CD14-positive monocyte (primary cell): Measurements from ENCODE around the gene VPS72. TPM values are rescaled to one million over a fixed set of nuclear protein-coding genes. Genes with fewer than 3 reads are reported as not detected.

ENCODE experiments used
- DNase-seq, 3 donors: peaks; one replicate each; pipeline ENCODE4 v3.0.0-alpha.2; 2011 to 2022
- H2AFZ ChIP-seq: 2 replicates; pipeline ENCODE4 v1.6.0; 2012; ENCODE audit warnings: mild to moderate bottlenecking, low read depth, low read length, inconsistent platforms; ENCODE audit not compliant: insufficient read depth, poor library complexity, severe bottlenecking
- H3K27ac ChIP-seq, 2 donors: 1 replicate in 1 of 2; 2 replicates in 1 of 2; pipeline ENCODE4 v1.5.1; 2012 to 2013; ENCODE audit warnings: low read length in 2 of 2, control low read depth in 1 of 2, inconsistent platforms in 1 of 2, low read depth in 1 of 2, mild to moderate bottlenecking in 1 of 2
- H3K27me3 ChIP-seq, 2 donors: one replicate each; pipeline versions ENCODE4 v1.6.0 to v1.6.1; 2011 to 2013; ENCODE audit warnings: low read length in 2 of 2; ENCODE audit not compliant: control insufficient read depth in 2 of 2, insufficient read depth in 2 of 2
- H3K36me3 ChIP-seq, 2 donors: replicated peaks in 1 of 2; 1 replicate in 1 of 2; 2 replicates in 1 of 2; pipeline versions ENCODE4 v1.5.1 to v1.6.1; 2012 to 2013; ENCODE audit warnings: low read length in 2 of 2, control low read depth in 1 of 2, inconsistent platforms in 1 of 2, mild to moderate bottlenecking in 1 of 2; ENCODE audit not compliant: insufficient read depth in 2 of 2, control insufficient read depth in 1 of 2
- H3K4me1 ChIP-seq, 2 donors: 1 replicate in 1 of 2; 2 replicates in 1 of 2; pipeline versions ENCODE4 v1.5.1 to v1.6.1; 2012 to 2013; ENCODE audit warnings: low read length in 2 of 2, control low read depth in 1 of 2, inconsistent platforms in 1 of 2, mild to moderate bottlenecking in 1 of 2, moderate library complexity in 1 of 2; ENCODE audit not compliant: insufficient read depth in 2 of 2, control insufficient read depth in 1 of 2
- H3K4me2 ChIP-seq: replicated peaks from 2 replicates; pipeline ENCODE3; 2012; ENCODE audit warnings: low read length, moderate library complexity, mild to moderate bottlenecking; ENCODE audit not compliant: poor library complexity, severe bottlenecking; ENCODE audit errors: extremely low read depth
- H3K4me3 ChIP-seq, 3 experiments: fragments of 200-600 bp in 1 of 3; sonication (generic) in 1 of 3; replicated peaks in 1 of 3; 1 replicate in 2 of 3; 2 replicates in 1 of 3; pipeline ENCODE4 v1.5.1; 2011 to 2013; ENCODE audit warnings: low read length in 3 of 3, mild to moderate bottlenecking in 3 of 3, control low read depth in 2 of 3, low read depth in 2 of 3, inconsistent platforms in 1 of 3, moderate library complexity in 1 of 3
- H3K79me2 ChIP-seq: 2 replicates; pipeline ENCODE4 v1.6.0; 2012; ENCODE audit warnings: mild to moderate bottlenecking, control low read depth, inconsistent platforms, low read length, moderate library complexity; ENCODE audit not compliant: insufficient read depth
- H3K9ac ChIP-seq: 2 replicates; pipeline ENCODE4 v1.6.0; 2017; ENCODE audit warnings: low read length, mild to moderate bottlenecking; ENCODE audit not compliant: insufficient read depth, poor library complexity, severe bottlenecking
- H3K9me3 ChIP-seq, 2 donors: replicated peaks in 1 of 2; 1 replicate in 1 of 2; 2 replicates in 1 of 2; pipeline versions ENCODE4 v1.5.1 to v1.6.1; 2012 to 2013; ENCODE audit warnings: low read length in 2 of 2, control low read depth in 1 of 2; ENCODE audit not compliant: control insufficient read depth in 1 of 2, insufficient read depth in 1 of 2
- H4K20me1 ChIP-seq: 2 replicates; pipeline ENCODE4 v1.6.0; 2012; ENCODE audit warnings: mild to moderate bottlenecking, low read length, control low read depth, moderate library complexity; ENCODE audit not compliant: insufficient read depth
- H3K27ac Mint-ChIP-seq, 7 donors: one replicate each; pipeline ENCODE4 v1.8.0; 2020; ENCODE audit warnings: mild to moderate bottlenecking in 7 of 7, mixed read lengths in 7 of 7, moderate library complexity in 6 of 7, inconsistent platforms in 2 of 7
- H3K27me3 Mint-ChIP-seq, 3 donors: one replicate each; pipeline ENCODE4 v1.8.0; 2021 to 2022; ENCODE audit warnings: low read depth in 3 of 3, mild to moderate bottlenecking in 3 of 3, mixed read lengths in 3 of 3, moderate library complexity in 3 of 3, inconsistent platforms in 1 of 3
- H3K36me3 Mint-ChIP-seq, 2 donors: one replicate each; pipeline ENCODE4 v1.8.0; 2020; ENCODE audit warnings: mixed read lengths in 2 of 2, inconsistent platforms in 1 of 2, mild to moderate bottlenecking in 1 of 2
- H3K4me1 Mint-ChIP-seq: one replicate; pipeline ENCODE4 v1.8.0; 2020; ENCODE audit warnings: mild to moderate bottlenecking, mixed read lengths
- H3K4me3 Mint-ChIP-seq, 2 donors: one replicate each; pipeline ENCODE4 v1.8.0; 2020; ENCODE audit warnings: mild to moderate bottlenecking in 2 of 2, mixed read lengths in 2 of 2, moderate library complexity in 1 of 2
- H3K9me3 Mint-ChIP-seq, 7 donors: one replicate each; pipeline ENCODE4 v1.8.0; 2020 to 2022; ENCODE audit warnings: mixed read lengths in 7 of 7, mild to moderate bottlenecking in 6 of 7, moderate library complexity in 6 of 7, inconsistent platforms in 2 of 7
- WGBS: methylation state at CpG from one replicate; pipeline ENCODE4 v1.1.5; 2013; ENCODE audit warnings: missing lambda C conversion rate; ENCODE audit not compliant: insufficient coverage; 5-methylcytosine and 5-hydroxymethylcytosine counted together
- intact Hi-C, 2 donors: fragments of 100-400 bp; cut with micrococcal nuclease; formaldehyde crosslinking; loops; one replicate each; pipeline versions ENCODE4 v1.15.0 to v1.15.1; 2023
- polyA plus RNA-seq, 3 donors: library from polyadenylated mRNA; depleted of rRNA in 1 of 3; unstranded in 2 of 3; stranded (reverse) in 1 of 3; fragments of 300-500 nt in 2 of 3; fragments of >200 nt in 1 of 3; fragmentation: Illumina TruSeq in 2 of 3; gene quantifications; 1 replicate in 2 of 3; 2 replicates in 1 of 3; pipeline ENCODE4 v1.2.3, GENCODE V29; 2012 to 2021
- TF ChIP-seq, protein P1 (sequence below): fragments of 200-600 bp; IDR thresholded peaks from one replicate; pipeline ENCODE4 v1.8.0; 2022; ENCODE audit warnings: antibody characterized with exemption, mild to moderate bottlenecking

The VPS72 gene
- polyA plus RNA-seq, 3 donors: 30.4 to 43.3 (median 37.7) TPM

DNA sequence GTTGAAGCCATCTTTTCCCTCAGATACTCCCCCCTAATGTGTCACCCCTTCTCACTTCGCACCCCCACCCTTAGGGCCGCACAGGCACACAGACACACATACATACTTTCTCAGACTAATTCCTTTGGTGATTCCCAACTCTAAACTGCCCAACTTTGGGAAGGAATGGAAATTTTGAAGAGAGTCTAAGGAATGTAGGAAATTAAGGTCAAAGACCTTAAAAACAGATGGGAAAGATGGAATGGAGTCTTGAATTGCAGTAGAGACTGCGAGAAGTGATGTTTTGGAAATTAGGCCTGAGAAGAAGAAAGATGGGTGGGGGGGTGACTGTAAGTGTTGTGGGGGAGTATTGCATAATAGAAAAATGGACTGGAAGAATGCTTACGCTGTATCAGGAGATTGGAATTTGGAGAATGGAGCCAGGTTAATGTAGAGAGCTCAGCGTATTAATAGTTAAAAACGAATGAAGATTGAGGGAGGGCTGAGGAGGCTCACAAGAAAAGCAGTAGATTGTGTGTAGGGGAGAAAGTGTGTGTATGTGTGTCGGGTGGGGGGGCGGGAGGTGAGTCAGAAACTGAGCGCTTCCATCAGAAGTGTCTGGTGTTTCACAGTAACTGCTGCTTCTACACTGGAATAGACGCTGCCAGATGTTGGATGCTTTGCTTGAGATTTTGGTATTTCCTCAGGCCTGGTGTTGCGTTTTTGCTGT, 10.0 kb upstream of the VPS72 start:
- Histone ChIP-seq H3K9ac (no peak overlapping the region), H3K4me1 (peaks cover 25 to 37% of the 10 kb centered on the region in 2 donors), H3K36me3 (peaks cover 7 to 32% of the 10 kb centered on the region in 2 donors), H3K27me3 (peaks cover 0 to 2% of the 10 kb centered on the region in 2 donors), H3K9me3 (no peaks in the 10 kb centered on the region), H2AFZ (no peak overlapping the region), H3K27ac (peak overlapping the region in 1 of 2 donors; percentile 89), H3K4me2 (peak overlapping the region; percentile 94), H3K4me3 (peak overlapping the region; percentile 54 to 90 (median 67)), H4K20me1 (peaks cover 33% of the 10 kb centered on the region), H3K79me2 (peaks cover 69% of the 10 kb centered on the region)
- WGBS: 81% methylated on average over 8 of the region's 11 CpGs
- H3K36me3 Mint-ChIP-seq: peaks cover 10 to 16% of the 10 kb centered on the region in 2 donors
- peak overlapping the region; percentile 97 to 99 for H3K4me3 Mint-ChIP-seq
- H3K4me1 Mint-ChIP-seq: peaks cover 42% of the 10 kb centered on the region
- peaks cover 0 to 2% (median 0%) of the 10 kb centered on the region in 3 donors for H3K27me3 Mint-ChIP-seq
- TF ChIP-seq, protein P1, sequence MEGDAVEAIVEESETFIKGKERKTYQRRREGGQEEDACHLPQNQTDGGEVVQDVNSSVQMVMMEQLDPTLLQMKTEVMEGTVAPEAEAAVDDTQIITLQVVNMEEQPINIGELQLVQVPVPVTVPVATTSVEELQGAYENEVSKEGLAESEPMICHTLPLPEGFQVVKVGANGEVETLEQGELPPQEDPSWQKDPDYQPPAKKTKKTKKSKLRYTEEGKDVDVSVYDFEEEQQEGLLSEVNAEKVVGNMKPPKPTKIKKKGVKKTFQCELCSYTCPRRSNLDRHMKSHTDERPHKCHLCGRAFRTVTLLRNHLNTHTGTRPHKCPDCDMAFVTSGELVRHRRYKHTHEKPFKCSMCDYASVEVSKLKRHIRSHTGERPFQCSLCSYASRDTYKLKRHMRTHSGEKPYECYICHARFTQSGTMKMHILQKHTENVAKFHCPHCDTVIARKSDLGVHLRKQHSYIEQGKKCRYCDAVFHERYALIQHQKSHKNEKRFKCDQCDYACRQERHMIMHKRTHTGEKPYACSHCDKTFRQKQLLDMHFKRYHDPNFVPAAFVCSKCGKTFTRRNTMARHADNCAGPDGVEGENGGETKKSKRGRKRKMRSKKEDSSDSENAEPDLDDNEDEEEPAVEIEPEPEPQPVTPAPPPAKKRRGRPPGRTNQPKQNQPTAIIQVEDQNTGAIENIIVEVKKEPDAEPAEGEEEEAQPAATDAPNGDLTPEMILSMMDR: no peak
- peak in 1 of 3 donors; percentile 32 for DNase-seq
- intact Hi-C loops: loop anchor here (2.0 to 10.0 kb wide), 4 partner anchors 33 to 205 kb away; partner anchors contain the start of genes PSMD4 (in 2 of the 2) and SCNM1 (in 1 of the 2)
- H3K27ac Mint-ChIP-seq: peak overlapping the region; percentile 98 to 99 (median 99)
- no peaks in the 10 kb centered on the region for H3K9me3 Mint-ChIP-seq

DNA sequence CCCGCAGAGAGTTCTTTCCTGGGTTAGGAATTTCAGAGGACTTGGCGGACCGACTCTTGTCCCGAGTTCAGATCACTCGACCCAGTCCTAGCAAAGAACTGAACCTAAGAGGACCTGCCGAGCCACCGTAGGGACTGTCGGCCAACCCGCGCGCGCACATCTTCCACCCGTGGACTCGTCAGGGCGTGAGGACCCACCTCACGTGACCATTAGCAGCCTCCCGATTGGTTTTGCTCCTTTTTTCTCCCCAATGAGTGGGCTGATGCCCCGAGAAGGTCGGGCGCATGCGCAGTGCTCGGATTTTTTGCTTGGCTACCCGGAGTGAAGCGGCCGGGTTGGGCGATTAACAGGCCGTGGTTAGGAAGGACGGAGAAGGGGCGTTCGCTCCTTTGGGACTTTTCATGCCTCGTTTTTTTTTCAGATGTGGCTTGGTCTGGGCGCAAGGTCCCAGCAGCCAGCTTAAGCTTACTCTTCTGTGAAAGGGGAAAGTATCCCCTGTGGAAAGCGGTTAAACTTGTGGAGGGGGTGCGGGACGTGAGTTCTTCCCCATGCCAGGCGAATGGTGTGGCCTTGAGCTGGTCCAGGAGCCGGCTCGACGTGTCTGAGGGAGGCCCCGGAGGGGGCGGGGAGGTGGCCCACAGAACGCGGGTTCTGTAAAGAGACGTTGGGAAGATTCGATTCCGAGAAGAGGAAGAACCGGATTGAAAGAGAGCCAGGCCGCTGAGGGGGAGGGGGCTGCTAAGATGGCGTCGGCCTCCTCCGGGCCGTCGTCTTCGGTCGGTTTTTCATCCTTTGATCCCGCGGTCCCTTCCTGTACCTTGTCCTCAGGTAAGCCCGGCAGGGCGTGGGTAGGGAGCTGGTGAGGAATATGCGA, 8.5 kb upstream of the VPS72 start, which contains the start of gene PIP5K1A:
PIP5K1A (plus strand) TSS at position 299 of the 874 bp plus-strand sequence; CDS start at position 744, 445 bp downstream.
- under 1% methylated on average over 58 of the region's 60 CpGs for WGBS
- Histone ChIP-seq H3K4me2 (peak within 1 kb of the TSS; percentile 94), H3K9ac (peak within 1 kb of the TSS; percentile 87), H3K4me3 (peak within 1 kb of the TSS; percentile 54 to 90 (median 67)), H3K36me3 (peaks cover 7 to 20% of the 10 kb centered on the region in 2 donors), H3K79me2 (peaks cover 54% of the 10 kb centered on the region), H3K9me3 (no peaks in the 10 kb centered on the region), H3K4me1 (peaks cover 25 to 37% of the 10 kb centered on the region in 2 donors), H3K27me3 (peaks cover 0 to 2% of the 10 kb centered on the region in 2 donors), H3K27ac (peak within 1 kb of the TSS; percentile 89 to 90), H2AFZ (peak within 1 kb of the TSS; percentile 79), H4K20me1 (peaks cover 18% of the 10 kb centered on the region)
- TF ChIP-seq, protein P1: no peak
- H3K36me3 Mint-ChIP-seq: peaks cover 10 to 13% of the 10 kb centered on the region in 2 donors
- peak within 1 kb of the TSS; percentile 98 to 99 (median 99) for H3K27ac Mint-ChIP-seq
- H3K9me3 Mint-ChIP-seq: no peaks in the 10 kb centered on the region
- H3K4me1 Mint-ChIP-seq: peaks cover 42% of the 10 kb centered on the region
- intact Hi-C loops: loop anchor here (2.0 to 10.0 kb wide), 3 partner anchors 54 to 206 kb away; partner anchors contain the start of gene PSMD4 (in 2 of the 2)
- peaks cover 4 to 8% (median 4%) of the 10 kb centered on the region in 3 donors for H3K27me3 Mint-ChIP-seq
- DNase-seq: peak; percentile 98 to 100 (median 99)
- peak within 1 kb of the TSS; percentile 97 to 99 for H3K4me3 Mint-ChIP-seq
